CD1c-positive myeloid dendritic cell (primary cell): ENCODE results near the gene PPP1R7.
"Not testable (repeated sequence)": the region's sequence is repeated elsewhere in the genome, so short reads cannot be mapped to it uniquely, and the experiment has no call there.

Source experiments
- DNase-seq: peaks from one replicate; pipeline ENCODE4 v3.0.0-alpha.2; 2016; ENCODE audit errors: extremely low spot score

PPP1R7 gene

GRCh38 chr2:241149925-241150659 is at the start of gene PPP1R7:
PPP1R7 (plus strand) TSS chr2:241150467; CDS start chr2:241150496, 29 bp downstream.
- peak; percentile 98 for DNase-seq

- peak; percentile 90 for DNase-seq
Observed at GRCh38 chr2:241102239-241102803, 47.9 kb upstream of the PPP1R7 start, which contains the start of gene MTERF4. MTERF4 (minus strand) TSS chr2:241102287; CDS start chr2:241102273, 14 bp downstream.

- no peak for DNase-seq
Observed at GRCh38 chr2:241103176-241103595, 47.1 kb upstream of the PPP1R7 start.

- DNase-seq: not testable (repeated sequence)
Observed at GRCh38 chr2:241104611-241105010, 45.7 kb upstream of the PPP1R7 start.

GRCh38 chr2:241105641-241106040 is 44.6 kb upstream of the PPP1R7 start:
- DNase-seq: no peak

- DNase-seq: no peak
Observed at GRCh38 chr2:241107031-241107783, 43.1 kb upstream of the PPP1R7 start.

- no peak for DNase-seq
Observed at GRCh38 chr2:241108271-241109209, 41.7 kb upstream of the PPP1R7 start.

GRCh38 chr2:241109210-241110088 is 40.8 kb upstream of the PPP1R7 start:
- no peak for DNase-seq

- no peak for DNase-seq
Observed at GRCh38 chr2:241110089-241110606, 40.1 kb upstream of the PPP1R7 start.

- DNase-seq: no peak
Observed at GRCh38 chr2:241110607-241111439, 39.4 kb upstream of the PPP1R7 start.

GRCh38 chr2:241111440-241111805 is 38.8 kb upstream of the PPP1R7 start:
- no peak for DNase-seq

- DNase-seq: no peak
Observed at GRCh38 chr2:241112046-241112445, 38.2 kb upstream of the PPP1R7 start.

- no peak for DNase-seq
Observed at GRCh38 chr2:241112592-241112991, 37.7 kb upstream of the PPP1R7 start.

GRCh38 chr2:241114836-241115235 is 35.4 kb upstream of the PPP1R7 start:
- DNase-seq: no peak

GRCh38 chr2:241115361-241115760 is 34.9 kb upstream of the PPP1R7 start:
- DNase-seq: no peak

- DNase-seq: no peak
Observed at GRCh38 chr2:241116606-241117560, 33.4 kb upstream of the PPP1R7 start.

GRCh38 chr2:241118737-241119505 is 31.3 kb upstream of the PPP1R7 start:
- no peak for DNase-seq
